EH (cell line): ENCODE data around the gene ALDH1A3.

Source experiments
- DNase-seq: peaks from one replicate; pipeline ENCODE4 v3.0.0-alpha.2; 2015; ENCODE audit warnings: low read depth

ALDH1A3 gene

DNA sequence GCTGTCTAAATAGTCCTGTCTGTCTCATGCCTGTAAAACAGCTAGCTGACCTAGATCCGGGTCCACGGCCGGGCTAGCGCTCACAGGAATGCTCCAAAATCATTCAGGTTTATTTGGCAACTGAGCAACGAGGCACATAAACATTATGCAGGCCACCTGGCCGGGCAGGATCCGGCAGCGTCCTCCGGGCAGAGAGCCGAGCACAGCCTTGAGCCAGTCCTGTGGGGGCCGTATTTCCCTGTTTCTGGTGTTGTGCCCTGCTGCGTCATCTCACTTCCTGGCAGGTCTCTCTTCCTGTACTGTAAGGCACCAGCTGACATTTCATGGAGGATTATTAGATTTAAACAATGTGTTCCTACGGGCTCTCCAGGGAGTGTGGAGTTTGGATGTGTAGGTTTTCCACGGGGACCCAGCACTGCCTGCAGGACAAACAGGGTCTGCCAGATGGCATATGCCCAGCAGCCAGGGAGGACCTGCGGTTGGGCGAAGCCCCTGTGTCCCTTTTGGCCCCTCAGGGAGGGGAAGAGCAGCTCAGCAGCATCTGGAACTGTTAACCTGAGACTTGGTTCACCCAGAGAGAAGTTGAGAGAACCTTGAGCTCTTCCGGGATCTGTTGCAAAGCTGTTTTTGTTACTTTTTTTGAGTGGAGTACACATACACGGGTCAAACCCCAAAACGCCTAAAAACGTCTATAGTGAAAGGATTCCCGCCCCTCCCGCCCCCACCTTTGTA, 23.0 kb downstream of the ALDH1A3 start:
- peak; percentile 84 for DNase-seq

GRCh38 chr15:100903168-100903554, 23.5 kb downstream of the ALDH1A3 start:
- no peak for DNase-seq

DNA sequence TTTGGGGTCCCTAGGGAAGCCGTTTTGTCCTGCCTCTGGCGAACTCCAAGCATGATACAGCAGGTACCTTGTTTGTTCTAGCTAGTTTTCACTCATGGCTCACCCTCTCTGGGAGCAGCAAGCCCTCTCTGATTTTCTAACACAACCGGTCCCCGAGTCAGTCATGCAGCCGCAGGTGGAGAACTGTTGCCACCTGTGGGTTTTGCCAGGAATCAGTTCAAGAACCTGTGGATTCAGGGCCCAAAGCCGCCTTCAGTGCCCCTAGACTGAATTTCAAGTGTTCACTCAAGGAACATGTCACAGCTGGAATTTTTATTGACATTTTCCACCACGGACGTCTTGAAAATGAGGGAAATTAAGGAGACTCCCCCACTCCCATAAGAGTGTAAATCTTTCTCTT, 26.2 kb downstream of the ALDH1A3 start:
- DNase-seq: no peak

DNA sequence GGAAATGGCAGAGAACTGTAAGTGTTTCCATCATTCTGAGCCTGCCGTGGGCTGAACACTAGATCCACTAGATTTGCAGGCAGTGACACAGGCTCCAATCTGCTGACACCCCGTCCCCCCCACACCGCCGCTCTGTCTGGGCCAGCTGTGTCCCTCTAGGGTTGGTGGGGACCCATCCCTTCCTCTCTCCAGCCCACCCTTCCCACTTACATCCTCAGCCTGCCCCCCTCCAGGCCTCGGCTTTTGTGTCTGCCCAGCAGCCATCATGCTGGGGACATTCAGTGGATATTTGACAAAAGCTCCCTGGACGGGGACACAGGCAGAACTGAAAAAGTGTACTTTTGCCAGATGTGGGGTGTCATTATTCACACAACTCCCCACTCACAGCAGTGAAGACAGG, 28.8 kb downstream of the ALDH1A3 start:
- no peak for DNase-seq

- DNase-seq: no peak
Measured at GRCh38 chr15:100909565-100909964, 29.9 kb downstream of the ALDH1A3 start.

- DNase-seq: no peak
Measured at GRCh38 chr15:100909989-100910955, 30.6 kb downstream of the ALDH1A3 start.

DNA sequence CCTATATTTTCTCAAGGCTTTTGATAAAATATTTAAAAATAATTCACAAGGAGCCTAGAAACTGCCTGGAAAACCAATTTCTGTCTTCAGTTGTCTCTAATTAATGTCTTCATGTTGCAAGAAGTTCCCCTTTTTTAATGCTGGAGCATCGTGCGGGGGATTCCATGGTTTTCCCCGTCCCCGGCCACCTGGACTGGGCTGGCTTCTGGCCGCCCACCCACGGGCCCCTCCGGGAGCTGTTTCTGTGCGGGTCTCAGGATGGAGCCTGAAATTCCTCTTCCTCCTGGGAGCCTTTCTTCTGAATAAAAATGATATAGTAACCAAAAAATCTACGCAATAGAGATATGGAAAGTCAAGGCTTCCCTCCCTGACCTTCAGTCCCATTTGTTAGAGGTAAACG, 31.5 kb downstream of the ALDH1A3 start:
- no peak for DNase-seq

DNA sequence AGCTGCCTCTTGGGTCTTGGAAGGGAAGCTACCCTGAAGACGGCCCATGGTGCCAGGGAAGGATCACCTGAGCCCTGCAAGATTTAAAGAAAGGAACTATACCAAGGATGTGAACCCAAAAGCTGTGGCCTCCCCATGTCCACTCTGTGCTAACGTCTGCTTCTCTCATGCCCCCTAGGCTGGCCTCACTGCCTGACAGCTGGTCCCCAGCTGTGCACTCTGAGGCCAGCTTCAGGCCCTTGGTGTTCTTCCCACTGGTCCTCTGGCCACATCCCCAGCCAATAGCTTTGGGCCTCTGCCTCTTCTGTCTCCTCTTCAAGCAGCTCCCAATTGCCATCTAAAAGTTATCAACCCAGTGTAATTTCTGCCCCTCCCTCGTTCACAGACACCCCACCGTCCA, 34.3 kb downstream of the ALDH1A3 start:
- DNase-seq: no peak

DNA sequence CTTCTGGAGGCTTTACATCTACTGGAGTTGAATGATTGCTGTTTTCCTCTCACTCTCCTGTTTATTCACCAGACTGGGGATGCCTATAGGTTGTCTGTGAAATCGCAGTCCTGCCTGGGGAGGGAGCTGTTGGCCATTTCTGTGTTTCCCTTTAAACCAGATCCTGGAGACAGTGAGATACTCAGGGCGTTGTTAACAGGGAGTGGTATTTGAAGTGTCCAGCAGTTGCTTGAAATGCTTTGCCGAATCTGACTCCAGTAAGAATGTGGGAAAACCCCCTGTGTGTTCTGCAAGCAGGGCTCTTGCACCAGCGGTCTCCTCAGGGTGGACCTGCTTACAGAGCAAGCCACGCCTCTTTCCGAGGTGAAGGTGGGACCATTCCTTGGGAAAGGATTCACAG, 35.2 kb downstream of the ALDH1A3 start:
- DNase-seq: peak; percentile 39

DNA sequence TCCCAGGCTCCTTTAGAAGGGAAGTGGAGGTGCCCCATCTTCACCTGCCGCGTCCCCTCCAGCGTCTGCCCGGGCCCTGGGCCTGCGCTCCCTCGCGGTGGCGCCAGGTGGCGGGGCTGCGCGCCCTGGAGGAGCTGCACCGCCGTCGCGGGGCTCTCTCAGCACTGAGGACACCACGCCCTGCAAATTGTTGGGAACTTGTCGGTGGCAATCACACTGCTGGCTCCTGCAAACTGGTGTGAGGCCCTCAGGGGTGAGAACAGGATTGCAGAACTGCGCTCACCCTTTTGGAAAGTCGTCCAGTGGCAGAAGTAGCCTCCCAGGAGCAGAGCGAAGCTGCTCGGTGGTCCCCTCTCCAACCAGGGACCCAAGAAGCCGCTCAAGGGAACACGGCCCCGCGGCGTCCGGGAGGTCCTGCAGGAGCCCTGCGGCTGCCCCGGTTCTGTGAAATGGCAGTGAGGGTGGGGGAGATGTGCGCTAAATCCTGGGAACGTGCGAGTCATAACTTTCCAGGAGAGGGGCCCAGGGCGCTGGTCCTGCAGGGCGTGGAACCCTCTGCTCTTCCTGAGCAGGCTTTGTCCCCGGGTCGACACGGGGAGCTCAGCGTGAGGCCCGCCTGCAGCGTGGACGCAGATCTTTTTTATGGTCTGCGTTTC, 38.5 kb downstream of the ALDH1A3 start:
- DNase-seq: peak; percentile 79

DNA sequence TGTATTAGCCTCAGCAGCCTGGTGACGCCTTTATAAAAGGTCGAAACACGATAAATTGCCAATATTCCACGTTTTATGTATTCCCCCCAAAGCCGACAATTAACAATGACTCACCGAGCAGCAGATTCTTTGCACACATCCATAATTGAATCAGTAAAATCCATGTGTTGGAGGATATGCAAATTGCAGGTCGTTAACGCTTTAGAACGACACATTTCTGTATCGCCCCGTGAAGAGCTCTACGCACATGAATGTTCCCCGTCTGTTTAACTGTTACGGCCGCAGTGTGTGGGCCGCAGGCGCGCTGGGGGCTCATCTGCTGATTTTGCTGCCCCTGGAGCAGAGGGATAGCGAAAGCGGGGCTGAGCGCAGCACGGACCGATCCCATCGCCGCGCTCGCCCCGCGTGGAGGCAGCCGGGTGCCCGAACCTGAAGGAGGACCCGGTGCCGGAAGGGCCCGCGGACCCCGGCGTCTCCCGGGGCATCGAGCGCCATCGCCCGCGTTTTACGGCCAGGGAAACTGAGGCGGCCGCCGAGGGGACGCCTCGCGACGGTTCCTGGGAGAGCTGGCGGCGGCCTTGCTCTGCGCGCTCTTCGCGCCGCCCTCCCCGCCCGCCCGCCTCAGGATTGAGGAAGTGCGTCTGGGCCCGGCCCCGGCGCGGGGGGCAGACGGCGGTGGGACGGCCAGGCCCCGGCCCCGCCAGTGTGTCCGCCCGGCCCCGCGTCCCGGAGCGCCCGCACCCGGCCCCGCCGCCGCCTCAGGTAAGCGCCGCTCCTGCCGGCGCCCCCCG, 39.3 kb downstream of the ALDH1A3 start, which contains the start of gene LRRK1:
Gene LRRK1, plus strand, starts transcription at position 668 of the 791 bp plus-strand sequence. CDS start 5,276 bp downstream, outside the sequence.
- DNase-seq: peak; percentile 63

GRCh38 chr15:100919481-100920405, 40.1 kb downstream of the ALDH1A3 start:
- DNase-seq: peak; percentile 48

DNA sequence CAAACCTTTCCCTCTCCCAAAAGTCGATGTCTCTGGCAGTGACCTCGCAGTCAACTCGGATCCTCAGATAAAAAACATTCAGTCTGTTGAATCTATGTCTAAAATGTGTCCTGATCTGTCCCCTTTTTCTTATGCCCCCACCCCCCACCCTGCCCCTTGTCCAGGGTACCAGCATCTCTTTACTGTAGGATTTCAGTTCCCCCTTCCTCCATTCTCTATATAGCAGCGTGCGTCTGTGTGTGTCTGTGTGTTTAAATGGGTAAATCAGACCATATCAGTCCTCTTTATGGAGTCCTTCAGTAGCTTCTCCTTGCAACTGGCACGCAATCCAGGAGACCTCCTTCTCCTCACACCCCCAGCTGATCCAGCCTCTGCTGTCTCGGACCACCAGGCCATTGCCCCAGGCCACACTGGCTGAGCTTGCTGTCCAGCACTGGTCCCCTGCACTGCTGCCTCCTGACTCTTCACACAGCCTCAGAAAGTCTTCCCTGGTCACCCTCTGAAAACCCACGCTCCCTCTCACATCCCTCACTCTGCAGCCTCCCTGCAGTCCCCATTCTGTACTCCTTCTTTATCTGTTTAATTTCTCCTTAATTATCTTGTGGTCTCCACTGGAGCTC, 41.0 kb downstream of the ALDH1A3 start:
- no peak for DNase-seq

GRCh38 chr15:100922192-100923040, 42.8 kb downstream of the ALDH1A3 start:
- DNase-seq: no peak

- no peak for DNase-seq
Measured at GRCh38 chr15:100923076-100923475, 43.4 kb downstream of the ALDH1A3 start.

GRCh38 chr15:100923902-100924301, 44.3 kb downstream of the ALDH1A3 start:
- DNase-seq: no peak

GRCh38 chr15:100924436-100924835, 44.8 kb downstream of the ALDH1A3 start:
- no peak for DNase-seq

DNA sequence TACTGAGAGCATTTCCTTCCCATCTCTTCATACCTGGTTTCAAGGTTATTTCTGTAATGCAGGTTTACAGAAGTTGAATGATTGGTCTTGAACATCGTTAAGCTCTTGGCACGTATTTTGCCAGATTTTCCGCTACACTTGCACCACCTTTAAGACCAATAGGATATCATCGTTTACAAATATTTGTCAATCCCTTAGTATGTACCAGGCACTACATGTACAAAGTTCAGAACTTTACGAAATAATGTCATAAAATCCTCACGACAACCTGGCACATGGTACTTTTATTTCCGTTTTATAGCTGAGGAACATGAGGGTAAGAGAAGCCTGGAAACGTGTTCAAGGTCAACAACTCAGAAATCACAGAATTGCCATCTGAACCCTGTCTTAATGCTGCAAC, 45.8 kb downstream of the ALDH1A3 start:
- no peak for DNase-seq

DNA sequence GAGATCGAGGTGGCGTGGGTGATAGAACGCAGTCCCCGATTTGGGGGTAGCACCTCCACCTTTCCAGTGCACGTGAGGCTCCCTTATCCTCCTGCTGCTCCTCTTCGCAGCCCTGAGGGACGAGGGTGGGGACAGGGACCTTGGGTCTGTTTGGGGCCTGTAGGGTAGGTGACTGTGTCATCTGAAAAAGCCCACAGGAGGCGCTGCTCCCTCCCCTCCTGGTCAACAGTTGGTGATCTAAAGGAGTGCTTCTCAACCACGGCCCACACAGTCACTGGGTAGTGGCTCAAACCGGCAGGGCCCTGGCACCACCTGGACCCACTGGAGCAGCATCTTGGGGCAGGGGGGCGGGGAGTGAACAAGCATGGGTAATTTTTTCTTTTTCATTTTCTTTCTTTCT, 46.6 kb downstream of the ALDH1A3 start:
- DNase-seq: no peak
